Measurements from ENCODE around the gene ZDHHC17.
"Not testable (repeated sequence)": the region's sequence is repeated elsewhere in the genome, so short reads cannot be mapped to it uniquely, and the experiment has no call there.

Gene ZDHHC17

GRCh38 chr12:76766161-76766560 is 2.2 kb downstream of the ZDHHC17 start:
- no peak for DNase-seq (ENCODE audit: low read depth)

GRCh38 chr12:76768576-76768975 is 4.7 kb downstream of the ZDHHC17 start:
- no peak for DNase-seq (ENCODE audit: low read depth)

GRCh38 chr12:76777765-76778216 is 13.9 kb downstream of the ZDHHC17 start:
- DNase-seq (ENCODE audit: low read depth) = no peak

GRCh38 chr12:76778364-76778763 is 14.4 kb downstream of the ZDHHC17 start:
- DNase-seq (ENCODE audit: low read depth) = no peak

GRCh38 chr12:76779310-76779709 is 15.4 kb downstream of the ZDHHC17 start:
- not testable (repeated sequence) for DNase-seq (ENCODE audit: low read depth)

- no peak for DNase-seq (ENCODE audit: low read depth)
Observed at GRCh38 chr12:76781321-76781720, 17.4 kb downstream of the ZDHHC17 start.

GRCh38 chr12:76782526-76782925 is 18.6 kb downstream of the ZDHHC17 start:
- no peak for DNase-seq (ENCODE audit: low read depth)

GRCh38 chr12:76784600-76785051 is 20.7 kb downstream of the ZDHHC17 start:
- no peak for DNase-seq (ENCODE audit: low read depth)

- DNase-seq (ENCODE audit: low read depth) = no peak
Observed at GRCh38 chr12:76785407-76785806, 21.5 kb downstream of the ZDHHC17 start.

GRCh38 chr12:76786986-76787385 is 23.1 kb downstream of the ZDHHC17 start:
- DNase-seq (ENCODE audit: low read depth) = no peak

GRCh38 chr12:76787689-76788088 is 23.8 kb downstream of the ZDHHC17 start:
- no peak for DNase-seq (ENCODE audit: low read depth)

GRCh38 chr12:76789335-76790050 is 25.6 kb downstream of the ZDHHC17 start:
- no peak for DNase-seq (ENCODE audit: low read depth)

- no peak for DNase-seq (ENCODE audit: low read depth)
Observed at GRCh38 chr12:76790564-76791552, 26.9 kb downstream of the ZDHHC17 start.

GRCh38 chr12:76792828-76793227 is 28.9 kb downstream of the ZDHHC17 start:
- DNase-seq (ENCODE audit: low read depth) = no peak

- no peak for DNase-seq (ENCODE audit: low read depth)
Observed at GRCh38 chr12:76798864-76799263, 34.9 kb downstream of the ZDHHC17 start.

- no peak for DNase-seq (ENCODE audit: low read depth)
Observed at GRCh38 chr12:76799362-76799761, 35.4 kb downstream of the ZDHHC17 start.

GRCh38 chr12:76802060-76802459 is 38.1 kb downstream of the ZDHHC17 start:
- no peak for DNase-seq (ENCODE audit: low read depth)

GRCh38 chr12:76804435-76804976 is 40.6 kb downstream of the ZDHHC17 start:
- DNase-seq (ENCODE audit: low read depth) = no peak

GRCh38 chr12:76810671-76811419 is 46.9 kb downstream of the ZDHHC17 start:
- no peak for DNase-seq (ENCODE audit: low read depth)

GRCh38 chr12:76811976-76812375 is 48.1 kb downstream of the ZDHHC17 start:
- no peak for DNase-seq (ENCODE audit: low read depth)

GRCh38 chr12:76813265-76813664 is 49.4 kb downstream of the ZDHHC17 start:
- no peak for DNase-seq (ENCODE audit: low read depth)

GRCh38 chr12:76813972-76814371 is 50.1 kb downstream of the ZDHHC17 start:
- no peak for DNase-seq (ENCODE audit: low read depth)
